ENCODE data around the gene ARHGEF37.
"Not testable (repeated sequence)": the region's sequence is repeated elsewhere in the genome, so short reads cannot be mapped to it uniquely, and the experiment has no call there.

The ARHGEF37 gene

GRCh38 chr5:149631506-149631905, 50.2 kb downstream of the ARHGEF37 start:
- DNase-seq: no peak

GRCh38 chr5:149632311-149633251, 51.3 kb downstream of the ARHGEF37 start:
- no peak for DNase-seq

- DNase-seq: no peak
Measured at GRCh38 chr5:149633476-149634350, 52.4 kb downstream of the ARHGEF37 start.

GRCh38 chr5:149635394-149635793, 54.1 kb downstream of the ARHGEF37 start:
- DNase-seq: no peak

DNA sequence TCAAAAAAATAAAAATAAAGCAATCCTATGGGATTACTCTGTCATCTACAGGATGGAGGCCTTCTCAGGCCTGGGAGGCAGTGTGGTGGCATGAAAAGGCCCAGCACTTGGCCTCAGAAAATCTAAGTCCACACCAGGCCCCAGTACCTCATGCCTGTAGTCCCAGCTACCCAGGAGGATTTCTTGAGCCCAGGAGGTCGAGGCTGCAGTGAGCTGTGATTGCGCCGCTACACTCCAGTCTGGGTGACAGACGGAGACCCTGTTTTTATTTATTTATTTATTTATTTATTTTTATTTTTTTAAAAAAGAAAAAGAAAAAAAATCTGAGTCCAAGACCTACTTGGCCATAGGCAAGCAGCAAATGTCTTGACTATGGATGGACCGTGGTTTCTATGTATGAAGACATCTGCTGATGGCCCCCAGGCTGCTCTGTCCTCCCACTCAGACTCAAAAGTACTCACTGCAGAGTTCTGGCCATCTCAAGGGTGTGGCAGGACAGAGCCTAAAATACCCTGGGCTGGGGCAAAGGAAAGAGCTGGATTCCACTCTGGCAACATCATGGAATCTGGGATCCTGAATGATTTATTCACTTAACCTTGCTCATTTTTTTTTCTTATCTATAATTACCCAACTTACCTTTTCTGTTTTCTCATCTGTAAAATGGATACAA, 55.0 kb downstream of the ARHGEF37 start:
- DNase-seq: no peak

- no peak for DNase-seq
Measured at GRCh38 chr5:149636861-149637246, 55.6 kb downstream of the ARHGEF37 start.

DNA sequence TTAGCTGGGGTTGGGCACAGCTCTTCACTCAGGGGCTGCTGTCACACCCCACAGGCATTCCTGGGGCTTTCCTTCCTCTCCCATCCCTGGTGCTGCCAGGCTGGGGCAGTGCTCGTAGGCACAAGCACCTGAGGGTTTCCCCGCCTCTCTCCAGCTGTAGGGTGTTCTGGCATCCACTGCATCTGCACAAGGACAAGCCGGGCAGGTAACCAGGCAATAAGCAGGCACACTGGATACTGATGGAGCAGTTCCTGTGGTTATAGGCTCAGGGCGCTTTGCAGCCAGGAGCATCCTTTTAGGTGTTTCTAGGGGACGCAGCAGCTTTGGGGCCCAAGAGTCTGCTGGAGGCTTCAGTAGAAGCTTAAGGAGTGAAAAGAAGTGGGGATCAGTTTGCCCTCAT, 56.8 kb downstream of the ARHGEF37 start:
- DNase-seq: no peak

GRCh38 chr5:149638546-149639241, 57.4 kb downstream of the ARHGEF37 start:
- DNase-seq: no peak

GRCh38 chr5:149639737-149640136, 58.4 kb downstream of the ARHGEF37 start:
- DNase-seq: no peak

- DNase-seq: no peak
Measured at GRCh38 chr5:149640350-149640999, 59.2 kb downstream of the ARHGEF37 start.

- DNase-seq: no peak
Measured at GRCh38 chr5:149641000-149641576, 59.8 kb downstream of the ARHGEF37 start.

DNA sequence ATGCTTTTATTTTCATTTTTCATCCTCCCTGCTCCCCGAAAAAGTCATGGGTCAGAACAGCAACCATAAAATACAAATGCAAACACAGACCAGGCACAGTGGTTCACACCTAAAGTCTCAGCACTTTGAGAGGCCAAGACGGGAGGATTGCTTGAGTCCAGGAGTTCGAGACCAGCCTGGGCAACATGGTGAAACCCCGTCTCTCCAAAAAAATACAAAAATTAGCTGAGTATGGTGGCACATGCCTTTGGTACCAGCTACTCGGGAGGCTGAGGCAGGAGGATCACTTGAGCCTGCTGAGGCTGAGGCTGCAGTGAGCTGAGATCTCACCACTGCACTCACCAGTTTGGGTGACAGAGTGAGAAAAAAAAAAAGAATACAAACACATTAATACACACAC, 60.3 kb downstream of the ARHGEF37 start:
- no peak for DNase-seq

DNA sequence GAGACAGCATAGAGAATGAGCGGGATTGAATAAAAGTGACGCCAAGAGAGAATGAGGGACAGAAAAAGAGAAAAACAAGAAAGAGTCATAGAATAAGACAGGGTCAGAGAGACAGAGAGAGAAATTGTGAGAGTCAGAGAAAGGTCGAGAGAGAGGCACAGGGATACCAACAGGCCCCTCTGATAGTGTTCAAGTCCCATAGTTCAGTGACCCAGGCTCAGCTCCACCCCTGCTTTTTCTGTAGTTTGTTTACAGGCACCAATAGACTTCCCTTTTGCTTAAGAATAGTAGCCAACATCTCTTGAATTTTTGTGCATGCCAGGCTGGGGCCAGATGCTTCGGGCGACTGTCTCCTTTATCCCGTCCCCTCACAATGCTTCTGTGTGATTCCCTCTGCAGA, 62.5 kb downstream of the ARHGEF37 start:
- no peak for DNase-seq

DNA sequence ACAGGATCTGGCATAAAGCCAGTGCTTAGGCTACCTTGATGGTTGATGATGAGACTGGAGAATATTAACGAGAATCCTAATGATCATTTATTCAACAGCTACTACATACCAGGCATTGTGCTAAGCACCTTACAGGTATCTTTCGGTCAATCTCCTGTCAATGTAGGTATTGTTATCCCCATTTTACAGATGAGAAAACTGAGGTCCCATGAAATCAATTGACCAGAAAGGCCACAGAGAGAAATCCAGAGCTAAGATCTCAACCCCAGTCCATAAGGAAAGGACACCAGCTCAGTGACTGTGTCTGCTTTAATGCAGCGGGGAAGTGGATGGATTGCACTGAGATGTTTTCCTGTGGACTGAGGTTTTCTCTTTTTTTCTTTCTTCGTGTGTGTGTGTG, 63.3 kb downstream of the ARHGEF37 start:
- no peak for DNase-seq

GRCh38 chr5:149645236-149645635, 63.9 kb downstream of the ARHGEF37 start:
- DNase-seq: no peak

DNA sequence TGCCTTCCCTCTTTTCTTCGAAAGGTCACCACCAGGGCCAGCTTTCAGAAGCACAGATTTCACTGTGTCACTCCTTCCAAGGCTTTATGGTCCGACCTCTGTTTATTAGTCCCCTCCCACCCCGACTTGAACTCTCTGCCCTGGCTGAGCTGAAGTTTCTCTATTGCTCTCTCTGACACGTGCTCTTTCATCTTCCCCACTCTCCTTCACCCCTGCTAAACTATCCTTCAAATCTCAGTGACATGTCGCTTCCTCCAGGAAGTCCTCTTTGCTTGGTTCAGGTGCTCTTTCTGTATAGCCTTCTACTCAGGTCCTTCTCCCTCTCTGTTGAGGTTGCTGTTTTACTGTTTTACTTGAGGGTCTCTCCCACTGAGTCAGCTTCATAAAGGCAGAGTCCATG, 64.4 kb downstream of the ARHGEF37 start:
- no peak for DNase-seq

GRCh38 chr5:149646564-149646963, 65.3 kb downstream of the ARHGEF37 start:
- DNase-seq: no peak

GRCh38 chr5:149647334-149647733, 66.0 kb downstream of the ARHGEF37 start:
- DNase-seq: no peak

GRCh38 chr5:149648464-149649393, 67.4 kb downstream of the ARHGEF37 start:
- not testable (repeated sequence) for DNase-seq

DNA sequence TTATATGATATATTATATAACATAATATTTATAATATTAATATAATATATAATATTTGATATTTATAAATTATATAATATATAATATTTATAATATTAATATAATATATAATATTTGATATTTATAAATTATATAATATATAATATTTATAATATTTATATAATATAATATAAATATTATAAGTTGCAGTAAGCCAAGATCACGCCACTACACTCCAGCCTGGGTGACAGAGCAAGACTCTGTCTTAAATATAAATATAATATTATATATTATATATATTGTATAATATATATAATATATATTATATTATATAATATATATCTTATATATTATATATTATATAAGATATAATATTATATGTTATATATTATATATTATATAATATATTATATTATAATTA, 68.4 kb downstream of the ARHGEF37 start:
- DNase-seq: not testable (repeated sequence)
